ENCODE results near the gene MACROD2.
"Not testable (repeated sequence)": the region's sequence is repeated elsewhere in the genome, so short reads cannot be mapped to it uniquely, and the experiment has no call there.

Gene MACROD2

DNA sequence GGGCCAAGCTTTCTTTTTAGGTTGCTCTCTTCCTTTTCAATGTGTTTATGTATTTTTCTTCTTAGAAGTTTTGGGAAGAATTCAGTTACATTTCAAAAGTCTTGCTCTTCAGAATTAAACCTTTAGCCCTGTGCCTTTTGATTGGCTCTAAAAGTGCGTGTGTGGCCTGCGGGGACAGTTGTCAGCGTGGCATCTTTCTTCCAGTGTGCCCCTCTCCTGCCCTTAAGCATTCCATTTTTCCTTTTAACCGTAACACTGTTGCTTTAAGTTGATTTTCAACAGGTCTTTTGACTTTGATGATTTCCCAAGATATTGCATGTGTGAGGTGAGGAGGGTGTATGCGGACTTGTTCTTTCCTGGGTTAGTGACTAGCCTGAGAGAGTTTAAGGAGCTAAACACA lies 1341.2 kb downstream of the MACROD2 start:
- no peak for DNase-seq

- no peak for DNase-seq
These were observed 1343.9 kb downstream of the MACROD2 start for GRCh38 chr20:15339264-15339663.

GRCh38 chr20:15342991-15343523 lies 1347.7 kb downstream of the MACROD2 start:
- no peak for DNase-seq

GRCh38 chr20:15345287-15345686 lies 1350.0 kb downstream of the MACROD2 start:
- no peak for DNase-seq

DNA sequence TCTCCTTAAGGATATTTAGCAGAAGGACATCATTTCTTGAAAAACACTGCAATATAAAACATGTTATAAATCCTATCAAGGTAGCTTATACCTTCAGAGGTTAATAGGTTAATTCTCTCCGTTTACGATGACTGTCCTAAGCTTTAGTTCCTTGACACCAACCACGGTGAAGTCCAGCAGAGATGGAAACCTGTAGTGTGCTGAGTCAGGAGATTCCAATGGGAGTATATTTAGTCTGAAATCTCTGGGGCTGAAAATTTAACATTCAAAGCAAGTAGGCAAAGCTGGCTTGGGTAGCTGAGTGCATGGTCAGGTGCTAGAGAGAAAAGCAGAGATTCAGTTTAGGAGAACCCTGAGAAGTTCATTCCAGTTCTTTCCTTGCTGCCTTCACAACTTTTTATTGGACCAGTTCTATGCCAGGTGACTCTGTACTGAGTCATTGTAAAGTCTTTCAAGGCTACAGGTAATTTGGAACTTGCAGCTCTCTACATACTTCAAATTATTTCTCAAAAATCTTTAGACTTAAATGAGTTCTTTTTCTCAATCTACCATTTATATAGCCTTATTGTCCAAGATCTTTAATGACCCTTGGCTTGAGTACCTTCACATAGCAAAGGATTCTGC lies 1351.5 kb downstream of the MACROD2 start:
- no peak for DNase-seq

- no peak for DNase-seq
These were observed 1363.7 kb downstream of the MACROD2 start for GRCh38 chr20:15359056-15359455.

DNA sequence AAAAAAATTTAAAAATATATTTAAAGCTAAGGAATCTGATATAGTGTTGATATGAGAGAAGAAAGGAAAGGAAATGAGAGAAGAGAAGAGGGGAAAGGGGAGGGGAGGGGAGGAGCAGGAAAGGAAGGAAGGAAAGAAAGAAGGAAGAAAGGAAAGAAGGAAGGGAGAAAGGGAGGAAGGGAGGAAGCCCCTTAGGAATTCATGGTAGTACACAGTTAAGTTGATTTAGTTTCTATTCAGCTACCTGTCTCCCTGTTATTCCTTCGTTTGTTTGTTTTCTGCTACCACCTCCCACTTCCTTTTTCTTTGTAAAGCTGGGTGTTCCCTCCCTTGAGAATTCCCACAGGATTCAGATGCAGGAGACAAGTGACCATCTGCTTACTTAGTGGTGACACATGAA lies 1367.5 kb downstream of the MACROD2 start:
- DNase-seq = no peak

GRCh38 chr20:15364781-15365180 lies 1369.5 kb downstream of the MACROD2 start:
- no peak for DNase-seq

DNA sequence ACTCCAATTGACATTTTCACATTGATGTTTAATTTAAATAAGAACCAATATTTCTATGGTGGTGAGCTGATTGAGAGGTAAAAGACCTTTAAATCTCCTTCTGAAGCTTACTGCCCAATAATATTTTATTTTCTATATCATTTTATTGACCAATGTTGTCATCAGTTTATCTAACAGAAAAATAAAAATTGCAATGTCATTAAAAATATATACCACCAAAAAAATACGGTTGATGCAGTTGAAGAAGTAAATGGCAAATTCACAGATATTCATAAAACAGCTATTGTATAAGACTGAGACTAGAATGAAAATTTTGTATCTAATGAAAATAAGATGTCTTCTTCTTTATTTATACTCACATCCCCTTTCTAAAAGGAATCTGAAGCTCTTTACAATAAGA lies 1375.1 kb downstream of the MACROD2 start:
- no peak for DNase-seq

- no peak for DNase-seq
These were observed 1379.4 kb downstream of the MACROD2 start for GRCh38 chr20:15374682-15375081.

DNA sequence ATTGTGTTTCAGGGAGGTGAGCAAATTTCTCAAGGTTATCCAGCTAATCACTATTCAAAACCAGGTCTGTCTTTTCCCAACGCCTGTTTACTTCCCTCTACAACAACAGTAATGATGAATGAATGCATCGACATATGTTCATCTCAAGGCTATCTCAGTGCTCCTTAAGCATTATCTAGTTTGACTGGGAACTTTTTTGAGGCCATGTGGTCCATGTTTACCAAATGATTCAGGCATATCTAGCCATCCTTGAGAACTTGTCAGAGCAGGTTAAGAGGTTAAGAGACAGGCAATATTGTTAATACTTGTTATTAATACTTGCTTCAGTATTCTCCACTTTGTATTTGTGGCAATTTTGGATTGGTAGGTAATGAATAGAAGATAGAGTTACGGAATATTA lies 1380.5 kb downstream of the MACROD2 start:
- DNase-seq = no peak

- DNase-seq = not testable (repeated sequence)
These were observed 1382.3 kb downstream of the MACROD2 start for GRCh38 chr20:15377603-15378002.

DNA sequence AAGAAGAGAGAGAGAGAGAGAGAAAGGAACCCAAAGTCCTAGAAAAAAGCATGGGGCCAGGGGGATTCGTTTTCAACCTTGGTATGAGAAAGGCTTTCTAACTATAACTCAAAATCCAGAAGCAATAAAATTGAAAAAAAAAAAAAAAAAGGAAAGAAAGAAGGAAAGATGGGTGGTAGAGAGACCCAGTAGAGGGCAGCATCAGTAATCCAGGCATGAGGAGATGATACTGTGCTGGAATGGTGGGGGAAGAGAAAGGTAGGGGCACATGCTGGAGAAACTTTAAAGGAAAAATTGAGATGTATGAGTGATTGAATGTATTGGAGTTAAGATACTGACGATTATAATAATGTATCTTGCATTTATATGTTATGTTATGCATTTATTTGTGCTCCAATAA lies 1382.8 kb downstream of the MACROD2 start:
- no peak for DNase-seq

DNA sequence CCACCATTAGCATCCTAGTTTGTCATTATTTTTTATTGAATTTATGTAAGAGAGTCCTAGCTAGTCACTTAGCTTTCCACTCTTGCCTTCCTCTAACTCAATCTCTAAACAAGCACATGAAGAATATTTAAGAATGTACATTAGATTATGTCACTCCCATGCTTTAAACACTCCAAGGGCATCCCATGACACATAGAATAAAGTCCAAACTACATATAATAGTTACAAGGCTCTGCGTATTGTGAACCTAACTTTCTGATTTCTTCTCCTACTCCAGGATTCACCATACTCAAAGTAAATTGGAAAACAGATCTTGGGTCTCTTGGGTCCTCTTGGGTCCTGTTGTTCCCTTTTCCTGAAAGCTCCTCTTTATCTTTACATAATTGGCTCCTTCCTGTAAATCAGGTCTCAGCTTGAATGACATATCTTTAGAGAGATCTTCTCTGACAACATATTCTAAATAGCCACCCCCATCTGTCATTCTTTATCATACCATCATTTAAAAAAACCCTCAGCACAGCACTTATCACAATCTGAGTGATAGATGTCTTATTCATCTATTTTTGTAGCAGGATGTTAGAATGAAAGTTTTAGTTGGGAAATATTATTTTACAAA lies 1384.5 kb downstream of the MACROD2 start:
- no peak for DNase-seq

DNA sequence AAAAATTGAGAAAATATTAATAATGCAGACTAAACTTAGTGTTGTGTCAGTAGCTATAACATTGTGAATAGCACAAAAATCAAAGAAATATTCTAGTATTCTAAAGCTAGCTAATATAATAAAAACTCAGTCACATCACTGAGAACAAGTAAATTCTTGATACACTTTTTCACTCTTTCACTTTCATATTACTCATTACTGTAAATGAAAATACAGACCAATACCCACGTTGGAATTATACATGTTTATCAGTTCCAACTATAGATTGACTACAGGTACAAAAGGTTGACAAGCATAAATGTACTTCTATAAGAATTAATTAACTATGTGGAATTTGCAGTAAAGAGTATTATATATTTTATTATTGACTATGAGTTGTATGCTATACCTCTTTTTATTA lies 1385.5 kb downstream of the MACROD2 start:
- no peak for DNase-seq

GRCh38 chr20:15387228-15387627 lies 1391.9 kb downstream of the MACROD2 start:
- DNase-seq = no peak

- no peak for DNase-seq
These were observed 1400.1 kb downstream of the MACROD2 start for GRCh38 chr20:15395457-15395856.

- no peak for DNase-seq
These were observed 1400.7 kb downstream of the MACROD2 start for GRCh38 chr20:15396026-15396425.

- DNase-seq = no peak
These were observed 1401.6 kb downstream of the MACROD2 start for GRCh38 chr20:15396900-15397299.

GRCh38 chr20:15399781-15400180 lies 1404.5 kb downstream of the MACROD2 start:
- no peak for DNase-seq

- DNase-seq = no peak
These were observed 1410.8 kb downstream of the MACROD2 start for GRCh38 chr20:15406072-15406471.

- DNase-seq = no peak
These were observed 1416.5 kb downstream of the MACROD2 start for GRCh38 chr20:15411781-15412180.

DNA sequence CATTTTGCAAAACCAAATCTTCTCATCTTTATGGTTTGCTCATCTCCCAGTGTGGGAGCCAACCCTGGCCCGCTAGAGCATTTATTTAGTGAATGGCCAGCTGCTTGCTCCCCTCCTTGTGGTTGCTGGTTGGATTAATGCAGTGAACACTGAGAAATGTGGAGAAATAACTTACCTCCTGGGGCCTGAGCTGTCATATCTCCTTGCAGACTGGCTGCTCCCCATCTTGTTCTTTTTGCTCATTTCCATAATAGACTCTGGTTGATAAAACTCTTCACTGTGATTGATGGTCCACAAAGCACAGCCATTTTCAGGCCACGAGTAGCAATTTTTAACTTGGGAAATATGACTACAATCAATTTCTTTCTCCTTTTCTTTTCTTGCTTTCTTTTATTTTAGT lies 1420.6 kb downstream of the MACROD2 start:
- no peak for DNase-seq

DNA sequence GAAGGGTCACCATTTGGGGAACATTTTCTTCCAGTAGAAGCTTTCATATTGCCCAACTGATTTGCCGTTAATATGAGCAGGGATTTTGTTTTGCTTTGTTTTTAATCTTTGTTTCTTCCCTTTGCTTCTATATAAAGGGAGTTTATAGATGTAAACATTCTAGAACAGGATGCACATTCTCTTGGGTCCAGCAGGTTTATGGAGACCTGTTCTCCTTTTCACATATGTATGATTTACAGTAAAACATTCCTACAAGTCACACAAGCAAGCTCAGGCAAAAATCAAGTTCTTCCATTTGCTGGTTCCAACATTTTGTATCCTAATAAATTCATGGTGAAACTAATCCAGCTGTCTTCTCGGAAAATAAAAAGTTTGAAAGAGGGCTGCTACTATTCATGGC lies 1424.5 kb downstream of the MACROD2 start:
- no peak for DNase-seq

DNA sequence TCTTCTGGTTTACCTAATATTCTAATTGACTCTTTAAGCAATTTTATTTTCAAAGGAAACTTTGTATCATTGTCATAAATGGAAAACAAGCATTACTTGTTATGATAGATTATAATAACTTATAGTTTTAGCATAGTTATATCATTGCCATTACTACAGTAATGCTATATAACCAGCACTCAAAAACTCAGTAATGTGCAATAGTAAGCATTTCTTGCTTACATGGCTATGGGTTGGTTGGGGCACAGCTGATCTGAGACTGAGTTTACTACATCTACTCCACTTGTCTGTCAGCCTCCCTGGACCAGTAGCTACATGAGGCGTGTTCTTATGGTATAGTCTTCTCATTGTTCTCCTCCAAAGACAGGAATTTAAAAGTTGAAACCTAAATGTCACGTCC lies 1427.7 kb downstream of the MACROD2 start:
- no peak for DNase-seq

Measured in NCI-H2107 (cell line).